Measurements from ENCODE around the gene TLR5. TPM values are rescaled to one million over a fixed set of nuclear protein-coding genes. Genes with fewer than 3 reads are reported as not detected.

TLR5 gene
- polyA plus RNA-seq, 1 of the 3 experiments (the other 2 are of a cell fraction): not detected

- no peak for TF ChIP-seq IRF3 (IDR thresholded peaks at IDR 0.05; ENCODE audit: low read depth, low read length)
These were observed 34.6 kb upstream of the TLR5 start (continued) for GRCh38 chr1:223177681-223178080.

DNA sequence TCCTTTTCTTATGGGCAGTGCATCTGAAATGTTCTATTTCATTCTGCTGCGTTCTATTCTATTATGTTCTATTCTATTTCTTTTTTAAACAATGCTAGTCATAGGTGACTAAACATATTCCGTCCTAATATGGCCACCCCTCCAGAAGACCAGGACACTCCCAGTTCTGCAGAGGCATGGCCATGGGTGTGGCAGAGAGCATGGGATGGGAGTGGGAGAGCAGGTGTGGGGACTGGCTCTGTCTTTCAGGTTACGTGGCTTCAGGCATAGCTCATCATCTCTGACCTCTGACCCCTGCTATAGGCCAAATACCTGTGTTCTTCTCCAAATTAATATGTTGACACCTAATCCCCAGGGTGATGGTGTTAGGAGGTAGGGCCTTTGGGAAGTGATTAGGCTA lies 33.4 kb upstream of the TLR5 start:
- no peak overlapping the region for H3K4me3 ChIP-seq (ENCODE audit: low read depth in 2 of 2, low read length in 1 of 2)
- H2AFZ ChIP-seq (ENCODE audit: low read depth): no peak overlapping the region
- H3K9me3 ChIP-seq: no peaks in the 10 kb centered on the region
- no peak overlapping the region for H3K4me2 ChIP-seq
- H3K27ac ChIP-seq (ENCODE audit: low read depth in 2 of 2, low read length in 1 of 2): no peak overlapping the region
- 60% methylated on average over 3 of the region's 3 CpGs for WGBS (ENCODE audit: low lambda C conversion rate)
- H3K36me3 ChIP-seq (replicated peaks in 1 of 2; ENCODE audit: control insufficient read depth in 1 of 2, insufficient read depth in 2 of 2, low read length in 1 of 2): no peaks in the 10 kb centered on the region
- ChIA-PET CTCF (interaction anchor here (1.5 to 2.1 kb wide), 2 partner anchors 11 to 507 kb away, joined by 6 to 8 read pairs; no protein-coding TSS in a partner anchor), POLR2A (no interaction called here)
- H3K9me2 ChIP-seq: no peaks in the 10 kb centered on the region
- H4K20me1 ChIP-seq (ENCODE audit: insufficient read depth): no peaks in the 10 kb centered on the region
- H3K79me2 ChIP-seq (ENCODE audit: insufficient read depth): no peaks in the 10 kb centered on the region
- DNase-seq: no peak
- no peaks in the 10 kb centered on the region for H3F3A ChIP-seq (replicated peaks; ENCODE audit: insufficient read depth)
- no peak overlapping the region for H3K9ac ChIP-seq
- no peak for TF ChIP-seq SIN3A (IDR thresholded peaks at IDR 0.05; ENCODE audit: borderline replicate concordance, low read depth, low read length)
- TF ChIP-seq RCOR1 (IDR thresholded peaks at IDR 0.05; ENCODE audit: low read length): no peak
- no peak for TF ChIP-seq TEAD4 (IDR thresholded peaks at IDR 0.05; ENCODE audit: borderline replicate concordance, insufficient read depth)
- TF ChIP-seq POLR2AphosphoS5 (IDR thresholded peaks at IDR 0.05; ENCODE audit: low read depth, low read length): no peak
- no peak for TF ChIP-seq FOXJ3 (CRISPR knock-in tag; IDR thresholded peaks at IDR 0.05)
- TF ChIP-seq MEF2A (IDR thresholded peaks at IDR 0.05; ENCODE audit: borderline replicate concordance, low read depth): no peak
- peaks cover 9% of the 10 kb centered on the region; the same call in 1 of the 2 replicates for H3K27me3 ChIP-seq (ENCODE audit: insufficient read depth)
- no peaks in the 10 kb centered on the region for H3K4me1 ChIP-seq (ENCODE audit: control insufficient read depth in 1 of 2, insufficient read depth in 2 of 2, low read depth in 1 of 2, low read length in 1 of 2)

GRCh38 chr1:223175633-223176032 lies 32.6 kb upstream of the TLR5 start:
- H3K79me2 ChIP-seq (ENCODE audit: insufficient read depth): no peaks in the 10 kb centered on the region
- no peak overlapping the region for H3K9ac ChIP-seq
- no peaks in the 10 kb centered on the region for H3K9me3 ChIP-seq
- H3K36me3 ChIP-seq (replicated peaks in 1 of 2; ENCODE audit: control insufficient read depth in 1 of 2, insufficient read depth in 2 of 2, low read length in 1 of 2): no peaks in the 10 kb centered on the region
- H3K4me1 ChIP-seq (ENCODE audit: control insufficient read depth in 1 of 2, insufficient read depth in 2 of 2, low read depth in 1 of 2, low read length in 1 of 2): no peaks in the 10 kb centered on the region
- no peak for DNase-seq
- no peaks in the 10 kb centered on the region for H4K20me1 ChIP-seq (ENCODE audit: insufficient read depth)
- H3K9me2 ChIP-seq: no peaks in the 10 kb centered on the region
- no peak overlapping the region for H3K4me2 ChIP-seq
- H3K4me3 ChIP-seq (ENCODE audit: low read depth in 2 of 2, low read length in 1 of 2): no peak overlapping the region
- POLR2A ChIA-PET: no interaction called here
- no peak overlapping the region for H3K27ac ChIP-seq (ENCODE audit: low read depth in 2 of 2, low read length in 1 of 2)
- CTCF ChIA-PET: interaction anchor here (0.8 to 2.1 kb wide), 4 partner anchors 10 to 508 kb away, joined by 4 to 8 read pairs (median 6); no protein-coding TSS in a partner anchor
- WGBS (ENCODE audit: low lambda C conversion rate): 54% methylated on average over 3 of the region's 3 CpGs
- no peak overlapping the region for H2AFZ ChIP-seq (ENCODE audit: low read depth)
- peaks cover 9% of the 10 kb centered on the region; the same call in 1 of the 2 replicates for H3K27me3 ChIP-seq (ENCODE audit: insufficient read depth)
- H3F3A ChIP-seq (replicated peaks; ENCODE audit: insufficient read depth): no peaks in the 10 kb centered on the region
- TF ChIP-seq PBX3 (IDR thresholded peaks at IDR 0.05) (no peak), MAX (IDR thresholded peaks at IDR 0.05; ENCODE audit: low read depth) (no peak), ELF1 (IDR thresholded peaks at IDR 0.05) (no peak), NRF1 (IDR thresholded peaks at IDR 0.05; ENCODE audit: low read depth, low read length) (no peak), SIN3A (IDR thresholded peaks at IDR 0.05; ENCODE audit: borderline replicate concordance, low read depth, low read length) (no peak)
- TF ChIP-seq, protein P1, sequence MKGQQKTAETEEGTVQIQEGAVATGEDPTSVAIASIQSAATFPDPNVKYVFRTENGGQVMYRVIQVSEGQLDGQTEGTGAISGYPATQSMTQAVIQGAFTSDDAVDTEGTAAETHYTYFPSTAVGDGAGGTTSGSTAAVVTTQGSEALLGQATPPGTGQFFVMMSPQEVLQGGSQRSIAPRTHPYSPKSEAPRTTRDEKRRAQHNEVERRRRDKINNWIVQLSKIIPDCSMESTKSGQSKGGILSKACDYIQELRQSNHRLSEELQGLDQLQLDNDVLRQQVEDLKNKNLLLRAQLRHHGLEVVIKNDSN (IDR thresholded peaks at IDR 0.05; ENCODE audit: borderline replicate concordance, low read depth): no peak
- TF ChIP-seq, protein P2, sequence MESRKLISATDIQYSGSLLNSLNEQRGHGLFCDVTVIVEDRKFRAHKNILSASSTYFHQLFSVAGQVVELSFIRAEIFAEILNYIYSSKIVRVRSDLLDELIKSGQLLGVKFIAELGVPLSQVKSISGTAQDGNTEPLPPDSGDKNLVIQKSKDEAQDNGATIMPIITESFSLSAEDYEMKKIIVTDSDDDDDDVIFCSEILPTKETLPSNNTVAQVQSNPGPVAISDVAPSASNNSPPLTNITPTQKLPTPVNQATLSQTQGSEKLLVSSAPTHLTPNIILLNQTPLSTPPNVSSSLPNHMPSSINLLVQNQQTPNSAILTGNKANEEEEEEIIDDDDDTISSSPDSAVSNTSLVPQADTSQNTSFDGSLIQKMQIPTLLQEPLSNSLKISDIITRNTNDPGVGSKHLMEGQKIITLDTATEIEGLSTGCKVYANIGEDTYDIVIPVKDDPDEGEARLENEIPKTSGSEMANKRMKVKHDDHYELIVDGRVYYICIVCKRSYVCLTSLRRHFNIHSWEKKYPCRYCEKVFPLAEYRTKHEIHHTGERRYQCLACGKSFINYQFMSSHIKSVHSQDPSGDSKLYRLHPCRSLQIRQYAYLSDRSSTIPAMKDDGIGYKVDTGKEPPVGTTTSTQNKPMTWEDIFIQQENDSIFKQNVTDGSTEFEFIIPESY (IDR thresholded peaks at IDR 0.05; ENCODE audit: borderline replicate concordance, low read depth): no peak
